Testis (tissue), 2 donors: ENCODE results near the gene IL22RA1.

Experiments used
- POLR2A ChIP-seq: fragments of 450-650 bp; IDR thresholded peaks from one replicate; pipeline ENCODE4 v1.6.1; 2017; ENCODE audit warnings: antibody characterized with exemption, mild to moderate bottlenecking, moderate library complexity
- TF ChIP-seq, protein P1 (sequence below), 3 experiments: fragments of 450-650 bp in 2 of 3; fragments of 200-600 bp in 1 of 3; sonication (generic) in 1 of 3; IDR thresholded peaks; one replicate each; pipeline ENCODE4 v1.5.1; 2016 to 2019; ENCODE audit warnings: antibody characterized with exemption in 3 of 3, mild to moderate bottlenecking in 2 of 3, moderate library complexity in 1 of 3

DNA sequence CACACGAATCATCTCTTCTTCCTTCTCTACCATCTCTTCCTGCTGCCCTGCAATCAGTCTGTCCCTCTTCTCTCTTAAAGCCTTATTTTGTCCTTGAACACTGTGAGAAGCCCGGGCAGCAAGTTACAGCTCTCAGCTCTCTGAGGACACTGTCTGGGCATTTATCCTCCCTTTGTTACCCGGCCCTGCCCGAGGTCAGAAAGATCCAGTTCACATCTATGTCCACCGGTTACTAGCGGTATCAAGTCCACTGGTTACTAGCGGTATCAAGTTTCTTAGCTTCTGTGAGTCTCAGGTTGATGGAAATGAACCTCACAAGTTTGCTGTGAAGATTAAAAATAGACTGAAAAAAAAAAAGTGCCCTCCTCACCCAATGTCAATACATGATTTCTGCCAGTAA, 25.3 kb upstream of the IL22RA1 start:
- no peak for TF ChIP-seq POLR2A
- TF ChIP-seq, protein P1, sequence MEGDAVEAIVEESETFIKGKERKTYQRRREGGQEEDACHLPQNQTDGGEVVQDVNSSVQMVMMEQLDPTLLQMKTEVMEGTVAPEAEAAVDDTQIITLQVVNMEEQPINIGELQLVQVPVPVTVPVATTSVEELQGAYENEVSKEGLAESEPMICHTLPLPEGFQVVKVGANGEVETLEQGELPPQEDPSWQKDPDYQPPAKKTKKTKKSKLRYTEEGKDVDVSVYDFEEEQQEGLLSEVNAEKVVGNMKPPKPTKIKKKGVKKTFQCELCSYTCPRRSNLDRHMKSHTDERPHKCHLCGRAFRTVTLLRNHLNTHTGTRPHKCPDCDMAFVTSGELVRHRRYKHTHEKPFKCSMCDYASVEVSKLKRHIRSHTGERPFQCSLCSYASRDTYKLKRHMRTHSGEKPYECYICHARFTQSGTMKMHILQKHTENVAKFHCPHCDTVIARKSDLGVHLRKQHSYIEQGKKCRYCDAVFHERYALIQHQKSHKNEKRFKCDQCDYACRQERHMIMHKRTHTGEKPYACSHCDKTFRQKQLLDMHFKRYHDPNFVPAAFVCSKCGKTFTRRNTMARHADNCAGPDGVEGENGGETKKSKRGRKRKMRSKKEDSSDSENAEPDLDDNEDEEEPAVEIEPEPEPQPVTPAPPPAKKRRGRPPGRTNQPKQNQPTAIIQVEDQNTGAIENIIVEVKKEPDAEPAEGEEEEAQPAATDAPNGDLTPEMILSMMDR (IDR thresholded peaks at IDR 0.05), result no peak
